Esophagus muscularis mucosa (tissue), 4 donors: ENCODE results near the gene PLIN4. TPM values are rescaled to one million over a fixed set of nuclear protein-coding genes. Genes with fewer than 3 reads are reported as not detected.

Experiments
- DNase-seq: peaks from one replicate; pipeline ENCODE4 v3.0.0-alpha.2; 2017; ENCODE audit errors: extremely low spot score
- H3K27ac ChIP-seq, 4 donors: fragments of 200-600 bp; sonication (generic); replicated peaks in 1 of 4; 1 replicate in 3 of 4; 2 replicates in 1 of 4; pipeline ENCODE4 v1.5.1; 2016 to 2019; ENCODE audit warnings: mild to moderate bottlenecking in 1 of 4
- H3K27me3 ChIP-seq, 4 donors: fragments of 200-600 bp; sonication (generic); one replicate each; pipeline versions ENCODE4 v1.5.1 to v1.6.0; 2016 to 2019
- H3K36me3 ChIP-seq, 4 donors: fragments of 200-600 bp; sonication (generic); one replicate each; pipeline ENCODE4 v1.5.1; 2016 to 2019
- H3K4me1 ChIP-seq, 4 donors: fragments of 200-600 bp; sonication (generic); one replicate each; pipeline ENCODE4 v1.5.1; 2016 to 2019
- H3K4me3 ChIP-seq, 4 donors: fragments of 200-600 bp; sonication (generic); 1 replicate in 2 of 4; 2 replicates in 2 of 4; pipeline ENCODE4 v1.5.1; 2016 to 2019; ENCODE audit warnings: mild to moderate bottlenecking in 4 of 4, moderate library complexity in 1 of 4
- H3K9me3 ChIP-seq, 4 donors: fragments of 200-600 bp; sonication (generic); 1 replicate in 3 of 4; 2 replicates in 1 of 4; pipeline ENCODE4 v1.5.1; 2016 to 2019
- CTCF ChIP-seq, 3 experiments: fragments of 200-600 bp in 2 of 3; fragments of 450-650 bp in 1 of 3; sonication (generic) in 2 of 3; IDR thresholded peaks; one replicate each; pipeline ENCODE4 v1.5.1; 2017 to 2019; ENCODE audit warnings: antibody characterized with exemption in 3 of 3, mild to moderate bottlenecking in 2 of 3, moderate library complexity in 1 of 3
- EP300 ChIP-seq: sonication (generic); formaldehyde crosslinking; IDR thresholded peaks from one replicate; pipeline ENCODE4 v1.6.1; 2017; ENCODE audit warnings: antibody characterized with exemption
- POLR2A ChIP-seq: fragments of 450-650 bp; IDR thresholded peaks from one replicate; pipeline ENCODE4 v1.6.1; 2017; ENCODE audit warnings: antibody characterized with exemption, moderate library complexity, mild to moderate bottlenecking, low read depth
- POLR2AphosphoS5 ChIP-seq, 2 donors: sonication (generic); formaldehyde crosslinking; IDR thresholded peaks; one replicate each; pipeline ENCODE4 v1.6.1; 2017; ENCODE audit warnings: antibody characterized with exemption in 2 of 2
- WGBS: methylation state at CpG from one replicate; pipeline ENCODE4 v1.1.5; 2018; 5-methylcytosine and 5-hydroxymethylcytosine counted together
- intact Hi-C: fragments of 100-400 bp; cut with DNase I; formaldehyde crosslinking; loops from one replicate; pipeline ENCODE4 v1.15.1; 2023
- total RNA-seq, 4 donors: library from RNA; depleted of rRNA; stranded (reverse); fragments of >200 nt; gene quantifications; one replicate each; pipeline versions ENCODE4 v1.1.0 to v1.2.1, GENCODE V29; 2016

PLIN4 gene
- total RNA-seq, 4 donors from 2014 or later = 45.7 to 134 (median 91.1) TPM

GRCh38 chr19:4555657-4556561 lies 37.6 kb upstream of the PLIN4 start:
- intact Hi-C loops = loop anchor here (5.0 kb wide), 1 partner anchor 81 kb away; the partner anchor contains the start of gene TNFAIP8L1
- peaks cover 5 to 13% (median 8%) of the 10 kb centered on the region in 4 donors for H3K4me1 ChIP-seq
- H3K27me3 ChIP-seq = peaks cover 0 to 25% (median 0%) of the 10 kb centered on the region in 4 donors
- DNase-seq = no peak
- WGBS = 77% methylated on average over 43 of the region's 43 CpGs
- no peaks in the 10 kb centered on the region for H3K9me3 ChIP-seq
- H3K36me3 ChIP-seq = peaks cover 0 to 62% (median 12%) of the 10 kb centered on the region in 4 donors
- no peak overlapping the region for H3K4me3 ChIP-seq
- H3K27ac ChIP-seq = no peak overlapping the region
- TF ChIP-seq POLR2A = no peak
- TF ChIP-seq POLR2AphosphoS5 (IDR thresholded peaks at IDR 0.05) = no peak
- TF ChIP-seq EP300 = no peak
- no peak for TF ChIP-seq CTCF (IDR thresholded peaks at IDR 0.05)

- DNase-seq = no peak
- Histone ChIP-seq H3K4me3 (no peak overlapping the region), H3K4me1 (peaks cover 5 to 11% (median 8%) of the 10 kb centered on the region in 4 donors), H3K27ac (no peak overlapping the region), H3K9me3 (no peaks in the 10 kb centered on the region), H3K36me3 (peaks cover 0 to 74% (median 12%) of the 10 kb centered on the region in 4 donors), H3K27me3 (peaks cover 0 to 33% (median 0%) of the 10 kb centered on the region in 4 donors)
- intact Hi-C loops = loop anchor here (5.0 kb wide), 1 partner anchor 83 kb away; the partner anchor contains the start of gene TNFAIP8L1
- WGBS = 82% methylated on average over 4 of the region's 7 CpGs
- TF ChIP-seq CTCF (IDR thresholded peaks at IDR 0.05) = no peak
- no peak for TF ChIP-seq POLR2A
- TF ChIP-seq POLR2AphosphoS5 (IDR thresholded peaks at IDR 0.05) = no peak
- TF ChIP-seq EP300 = no peak
These were observed 36.4 kb upstream of the PLIN4 start for GRCh38 chr19:4554717-4555116.

GRCh38 chr19:4553775-4554174 lies 35.5 kb upstream of the PLIN4 start:
- DNase-seq = no peak
- no peak overlapping the region for H3K27ac ChIP-seq
- H3K36me3 ChIP-seq = peaks cover 0 to 80% (median 12%) of the 10 kb centered on the region in 4 donors
- H3K27me3 ChIP-seq = peaks cover 0 to 33% (median 0%) of the 10 kb centered on the region in 4 donors
- intact Hi-C loops = no loop called here
- no peak for TF ChIP-seq POLR2A
- TF ChIP-seq POLR2AphosphoS5 (IDR thresholded peaks at IDR 0.05) = no peak
- TF ChIP-seq CTCF (IDR thresholded peaks at IDR 0.05) = no peak
- TF ChIP-seq EP300 = no peak
- 72% methylated on average over 3 of the region's 3 CpGs for WGBS
- no peaks in the 10 kb centered on the region for H3K9me3 ChIP-seq
- H3K4me1 ChIP-seq = peaks cover 5 to 11% (median 8%) of the 10 kb centered on the region in 4 donors
- no peak overlapping the region for H3K4me3 ChIP-seq

GRCh38 chr19:4553092-4553695 lies 34.9 kb upstream of the PLIN4 start:
- no peaks in the 10 kb centered on the region for H3K9me3 ChIP-seq
- no peak for DNase-seq
- H3K36me3 ChIP-seq = peaks cover 0 to 86% (median 15%) of the 10 kb centered on the region in 4 donors
- no peak for TF ChIP-seq CTCF (IDR thresholded peaks at IDR 0.05)
- TF ChIP-seq POLR2A = no peak
- no peak for TF ChIP-seq EP300
- no peak for TF ChIP-seq POLR2AphosphoS5 (IDR thresholded peaks at IDR 0.05)
- intact Hi-C loops = no loop called here
- no peak overlapping the region for H3K27ac ChIP-seq
- peaks cover 0 to 36% (median 0%) of the 10 kb centered on the region in 4 donors for H3K27me3 ChIP-seq
- H3K4me3 ChIP-seq = no peak overlapping the region
- peaks cover 2 to 9% (median 6%) of the 10 kb centered on the region in 4 donors for H3K4me1 ChIP-seq
